ENCODE measurements around the gene NTSR1.

- TF ChIP-seq CTCF (conservative IDR thresholded peaks at IDR 0.05; ENCODE audit: low read depth, low read length) = no peak
- TF ChIP-seq EZH2 (IDR thresholded peaks at IDR 0.05; ENCODE audit: borderline replicate concordance, low read depth, low read length, poor library complexity, severe bottlenecking) = no peak
These were observed 37.3 kb downstream of the NTSR1 start for GRCh38 chr20:62745952-62746288.
